OCI-LY7 (cell line): Measurements from ENCODE around the gene SCN8A.
"Not testable (repeated sequence)": the region's sequence is repeated elsewhere in the genome, so short reads cannot be mapped to it uniquely, and the experiment has no call there.

Experiments
- EZH2phosphoT487 ChIP-seq: fragments of 200-600 bp; sonication (generic); IDR thresholded peaks from 2 replicates; pipeline ENCODE4 v1.6.1; 2018; ENCODE audit warnings: low read depth, borderline replicate concordance, mild to moderate bottlenecking, mixed run types, antibody characterized with exemption, low read length, moderate library complexity, mixed read lengths
- TF ChIP-seq, protein P1 (sequence below): fragments of 200-600 bp; sonication (generic); conservative IDR thresholded peaks from 2 replicates; pipeline ENCODE4 v1.5.1; 2014; ENCODE audit warnings: mild to moderate bottlenecking, antibody characterized with exemption, low read length, moderate library complexity, mixed read lengths

DNA sequence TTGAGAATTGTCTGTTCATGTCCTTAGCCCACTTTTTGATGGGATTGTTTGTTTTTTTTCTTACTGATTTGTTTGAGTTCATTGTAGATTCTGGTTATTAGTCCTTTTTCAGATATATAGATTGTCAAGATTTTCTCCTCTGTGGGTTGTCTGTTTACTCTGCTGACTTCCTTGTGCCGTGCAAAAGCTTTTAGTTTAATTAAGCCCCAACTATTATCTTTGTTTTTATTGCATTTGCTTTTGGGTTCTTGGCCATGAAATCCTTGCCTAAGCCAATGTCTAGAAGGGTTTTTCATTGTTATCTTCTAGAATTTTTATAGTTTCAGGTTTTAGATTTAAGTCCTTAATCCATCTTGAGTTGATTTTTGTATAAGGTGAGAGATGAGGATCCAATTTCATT, 14.9 kb downstream of the SCN8A start:
- TF ChIP-seq, protein P1, sequence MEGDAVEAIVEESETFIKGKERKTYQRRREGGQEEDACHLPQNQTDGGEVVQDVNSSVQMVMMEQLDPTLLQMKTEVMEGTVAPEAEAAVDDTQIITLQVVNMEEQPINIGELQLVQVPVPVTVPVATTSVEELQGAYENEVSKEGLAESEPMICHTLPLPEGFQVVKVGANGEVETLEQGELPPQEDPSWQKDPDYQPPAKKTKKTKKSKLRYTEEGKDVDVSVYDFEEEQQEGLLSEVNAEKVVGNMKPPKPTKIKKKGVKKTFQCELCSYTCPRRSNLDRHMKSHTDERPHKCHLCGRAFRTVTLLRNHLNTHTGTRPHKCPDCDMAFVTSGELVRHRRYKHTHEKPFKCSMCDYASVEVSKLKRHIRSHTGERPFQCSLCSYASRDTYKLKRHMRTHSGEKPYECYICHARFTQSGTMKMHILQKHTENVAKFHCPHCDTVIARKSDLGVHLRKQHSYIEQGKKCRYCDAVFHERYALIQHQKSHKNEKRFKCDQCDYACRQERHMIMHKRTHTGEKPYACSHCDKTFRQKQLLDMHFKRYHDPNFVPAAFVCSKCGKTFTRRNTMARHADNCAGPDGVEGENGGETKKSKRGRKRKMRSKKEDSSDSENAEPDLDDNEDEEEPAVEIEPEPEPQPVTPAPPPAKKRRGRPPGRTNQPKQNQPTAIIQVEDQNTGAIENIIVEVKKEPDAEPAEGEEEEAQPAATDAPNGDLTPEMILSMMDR = not testable (repeated sequence)
- not testable (repeated sequence) for TF ChIP-seq EZH2phosphoT487
